HG02759 (cell line): ENCODE measurements around the gene SPATA45.

Experiments used
- ATAC-seq: cut with Tn5 transposase; IDR thresholded peaks from one replicate; pipeline ENCODE4 v1.9.1; 2021; ENCODE audit warnings: mild to moderate bottlenecking, moderate library complexity; ENCODE audit not compliant: unreplicated experiment

The SPATA45 gene

GRCh38 chr1:212782422-212783154 is 64.9 kb downstream of the SPATA45 start:
- ATAC-seq = no peak

GRCh38 chr1:212781225-212781624 is 66.2 kb downstream of the SPATA45 start:
- no peak for ATAC-seq

- no peak for ATAC-seq
Observed at GRCh38 chr1:212780759-212781158, 66.7 kb downstream of the SPATA45 start.
